ENCODE data around the gene MCU.

MCU gene

GRCh38 chr10:72654720-72655119 is 37.2 kb upstream of the MCU start:
- no peak for DNase-seq (ENCODE audit: low read depth)
- H3K4me3 ChIP-seq (replicated peaks; ENCODE audit: low read depth, low read length): no peak overlapping the region
- TF ChIP-seq CTCF (IDR thresholded peaks at IDR 0.05; ENCODE audit: low read length, missing control alignments): no peak

GRCh38 chr10:72658696-72659400 is 33.1 kb upstream of the MCU start:
- no peak for TF ChIP-seq CTCF (IDR thresholded peaks at IDR 0.05; ENCODE audit: low read length, missing control alignments)
- no peak overlapping the region for H3K4me3 ChIP-seq (replicated peaks; ENCODE audit: low read depth, low read length)
- no peak for DNase-seq (ENCODE audit: low read depth)

DNA sequence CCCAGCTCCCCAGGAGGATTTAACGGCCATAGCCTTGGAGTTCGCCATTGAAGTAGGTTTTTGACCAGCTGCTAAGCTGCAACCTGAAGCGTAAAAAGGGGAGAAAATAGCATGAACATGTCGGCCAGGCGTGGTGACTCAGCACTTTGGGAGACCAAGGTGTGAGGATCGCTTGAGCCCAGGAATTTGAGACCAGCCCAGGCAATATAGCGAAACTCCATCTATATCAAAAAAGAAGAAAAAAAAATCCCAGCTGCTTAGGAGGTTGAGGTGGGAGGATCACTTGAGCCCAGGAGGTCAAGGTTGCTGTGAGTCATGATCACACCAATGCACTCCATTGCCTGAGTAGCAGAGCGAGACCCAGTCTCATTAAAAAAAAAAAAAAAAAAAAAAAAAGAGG is 32.2 kb upstream of the MCU start:
- no peak for TF ChIP-seq CTCF (IDR thresholded peaks at IDR 0.05; ENCODE audit: low read length, missing control alignments)
- H3K4me3 ChIP-seq (replicated peaks; ENCODE audit: low read depth, low read length): no peak overlapping the region
- DNase-seq (ENCODE audit: low read depth): no peak

GRCh38 chr10:72660220-72660619 is 31.7 kb upstream of the MCU start:
- no peak for TF ChIP-seq CTCF (IDR thresholded peaks at IDR 0.05; ENCODE audit: low read length, missing control alignments)
- H3K4me3 ChIP-seq (replicated peaks; ENCODE audit: low read depth, low read length): no peak overlapping the region
- no peak for DNase-seq (ENCODE audit: low read depth)

GRCh38 chr10:72661431-72661830 is 30.5 kb upstream of the MCU start:
- no peak overlapping the region for H3K4me3 ChIP-seq (replicated peaks; ENCODE audit: low read depth, low read length)
- no peak for DNase-seq (ENCODE audit: low read depth)
- no peak for TF ChIP-seq CTCF (IDR thresholded peaks at IDR 0.05; ENCODE audit: low read length, missing control alignments)

DNA sequence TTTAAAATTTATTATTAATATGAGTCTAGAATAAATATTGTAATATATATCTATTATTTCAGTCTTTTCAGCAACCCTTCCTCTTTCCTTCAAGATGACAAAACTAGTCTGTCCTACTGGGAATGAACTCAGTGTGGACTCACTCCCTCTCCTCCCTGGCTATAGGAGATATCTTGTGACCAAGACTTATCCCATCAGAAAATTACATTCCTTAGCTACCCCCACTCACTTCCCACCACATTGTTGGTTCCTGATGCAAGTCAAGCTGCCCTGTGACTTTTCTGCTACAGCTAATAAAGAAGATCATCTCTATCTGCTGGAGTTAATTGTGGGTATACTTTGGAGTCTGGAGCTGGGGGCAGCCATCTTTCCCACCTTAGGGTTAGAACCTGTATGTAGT is 28.0 kb upstream of the MCU start:
- no peak for TF ChIP-seq CTCF (IDR thresholded peaks at IDR 0.05; ENCODE audit: low read length, missing control alignments)
- H3K4me3 ChIP-seq (replicated peaks; ENCODE audit: low read depth, low read length): no peak overlapping the region
- peak; percentile 21 for DNase-seq (ENCODE audit: low read depth)

DNA sequence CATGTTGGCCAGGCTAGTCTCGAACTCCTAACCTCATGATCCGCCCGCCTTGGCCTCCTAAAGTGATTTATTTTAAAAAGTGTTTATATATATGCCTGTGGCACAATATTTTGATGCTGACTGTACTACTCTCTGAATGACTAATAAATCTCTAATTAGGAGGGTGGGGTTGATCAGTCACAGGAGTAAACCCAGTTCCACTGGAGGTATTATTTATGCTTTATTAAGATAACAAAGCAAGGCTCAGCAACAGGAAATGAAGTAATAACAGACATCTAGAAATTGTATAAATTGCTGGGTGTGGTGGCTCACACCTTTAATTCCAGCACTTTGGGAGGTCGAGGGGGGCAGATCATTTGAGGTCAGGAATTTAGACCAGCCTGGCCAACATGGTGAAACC is 26.0 kb upstream of the MCU start:
- no peak for TF ChIP-seq CTCF (IDR thresholded peaks at IDR 0.05; ENCODE audit: low read length, missing control alignments)
- no peak overlapping the region for H3K4me3 ChIP-seq (replicated peaks; ENCODE audit: low read depth, low read length)
- DNase-seq (ENCODE audit: low read depth): no peak

All from fibroblast of pulmonary artery (primary cell).